GM19372 (cell line): ENCODE measurements around the gene MSH4.
"Not testable (repeated sequence)": the region's sequence is repeated elsewhere in the genome, so short reads cannot be mapped to it uniquely, and the experiment has no call there.

Experiments
- ATAC-seq: cut with Tn5 transposase; IDR thresholded peaks from one replicate; pipeline ENCODE4 v1.9.1; 2021; ENCODE audit warnings: mild to moderate bottlenecking, low read depth, moderate library complexity; ENCODE audit not compliant: unreplicated experiment

MSH4 gene

GRCh38 chr1:75796376-75797272, at the start of gene MSH4:
TSS of gene MSH4 (plus strand) at chr1:75796882. CDS start at chr1:75796986, 104 bp downstream.
- no peak for ATAC-seq

- ATAC-seq: not testable (repeated sequence)
Observed at GRCh38 chr1:75757210-75757609, 39.5 kb upstream of the MSH4 start.

GRCh38 chr1:75758543-75758942, 38.1 kb upstream of the MSH4 start:
- not testable (repeated sequence) for ATAC-seq

DNA sequence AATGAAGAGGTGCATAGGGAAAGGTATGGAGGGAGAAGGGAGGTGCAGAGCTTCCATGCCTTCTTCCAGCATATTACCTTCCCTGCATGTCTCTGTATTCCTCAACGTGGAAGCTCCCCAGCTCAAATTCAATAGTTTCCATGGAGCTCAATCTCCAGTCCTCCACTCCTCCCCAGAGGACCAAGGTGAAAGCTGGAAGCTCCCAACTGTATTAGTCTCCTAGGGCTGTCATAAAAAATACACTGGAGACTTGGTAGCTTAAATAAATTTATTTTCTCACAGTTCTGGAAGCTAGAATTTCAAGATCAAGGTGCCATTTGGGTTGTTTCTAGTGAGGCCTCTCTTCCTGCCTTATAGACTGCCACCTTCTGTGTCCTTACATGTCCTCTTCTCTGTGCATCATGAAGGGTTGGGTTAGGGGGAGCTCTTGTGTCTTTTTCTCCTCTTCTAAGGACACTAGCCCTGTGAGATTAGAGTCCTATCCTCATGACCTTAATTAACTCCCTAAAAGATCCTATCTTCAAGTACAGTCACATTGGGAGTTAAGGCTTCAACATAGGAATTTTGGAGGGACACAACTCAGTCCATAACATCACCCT, 32.5 kb upstream of the MSH4 start:
- no peak for ATAC-seq

DNA sequence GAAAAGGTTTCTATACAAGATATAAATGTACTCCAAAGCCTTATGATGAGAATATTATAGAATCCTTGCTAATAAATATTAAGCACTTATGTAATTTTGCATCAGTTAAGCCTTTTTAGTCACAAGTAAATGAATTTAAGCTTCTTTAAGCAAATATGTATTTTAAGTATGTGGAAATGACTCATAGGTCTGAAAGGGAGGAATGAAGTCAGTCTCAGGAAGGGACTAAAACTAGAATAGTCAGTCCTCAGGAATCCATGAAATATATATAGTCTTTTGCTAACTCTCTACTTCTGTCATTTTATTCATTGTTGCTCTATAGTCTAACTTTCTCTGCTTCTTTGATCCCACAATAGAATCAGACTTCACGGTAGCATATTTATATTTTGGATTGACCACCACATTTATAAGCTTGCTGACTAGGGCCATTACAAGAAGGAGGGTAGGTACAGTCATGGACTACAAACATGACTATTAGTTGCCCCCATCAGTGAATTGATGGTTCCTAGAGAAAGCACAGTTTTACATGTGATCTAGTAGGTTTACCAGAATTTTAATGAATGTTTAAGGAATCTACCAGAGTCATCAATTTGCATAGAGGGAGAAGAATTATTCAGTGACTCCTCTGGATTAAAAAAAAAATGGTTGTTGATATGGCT, 30.9 kb upstream of the MSH4 start:
- ATAC-seq: no peak

DNA sequence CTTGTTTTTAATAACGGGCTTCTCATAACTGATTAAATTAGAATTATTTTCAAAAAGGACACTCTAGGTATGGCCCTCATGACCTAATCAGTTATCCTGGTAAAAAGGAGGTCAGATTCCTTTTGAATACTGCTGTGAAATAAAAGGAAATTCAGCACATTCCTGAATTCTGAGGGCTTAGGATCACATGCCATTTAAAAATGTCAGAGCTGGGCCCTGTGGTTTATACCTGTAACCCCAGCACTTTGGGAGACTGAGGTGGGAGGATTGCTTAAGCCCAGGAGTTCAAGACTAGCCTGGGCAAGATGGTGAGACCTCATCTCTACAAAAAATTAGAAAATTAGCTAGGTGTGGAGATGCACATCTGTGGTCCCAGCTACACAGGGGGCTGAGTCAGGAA, 28.7 kb upstream of the MSH4 start:
- ATAC-seq: no peak

- no peak for ATAC-seq
Observed at GRCh38 chr1:75770761-75771160, 25.9 kb upstream of the MSH4 start.

DNA sequence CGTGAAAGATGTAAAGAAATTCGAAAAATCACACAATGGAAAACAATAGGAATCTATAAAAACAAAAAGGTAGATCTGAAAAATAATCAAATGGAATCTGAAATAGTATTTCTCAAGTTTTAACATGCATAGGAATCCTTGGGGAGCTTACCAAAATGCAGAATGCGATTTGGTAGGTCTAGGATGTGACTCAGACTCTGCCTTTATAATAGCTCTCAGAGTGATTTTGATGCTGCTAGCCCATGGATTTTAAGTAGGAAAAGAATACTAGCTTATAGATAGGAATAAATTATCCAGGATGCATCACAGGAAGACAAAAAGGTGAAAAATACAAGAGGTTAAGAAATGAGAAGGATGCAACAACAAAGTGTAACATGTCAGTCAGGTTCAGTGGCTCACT, 24.7 kb upstream of the MSH4 start:
- ATAC-seq: no peak

DNA sequence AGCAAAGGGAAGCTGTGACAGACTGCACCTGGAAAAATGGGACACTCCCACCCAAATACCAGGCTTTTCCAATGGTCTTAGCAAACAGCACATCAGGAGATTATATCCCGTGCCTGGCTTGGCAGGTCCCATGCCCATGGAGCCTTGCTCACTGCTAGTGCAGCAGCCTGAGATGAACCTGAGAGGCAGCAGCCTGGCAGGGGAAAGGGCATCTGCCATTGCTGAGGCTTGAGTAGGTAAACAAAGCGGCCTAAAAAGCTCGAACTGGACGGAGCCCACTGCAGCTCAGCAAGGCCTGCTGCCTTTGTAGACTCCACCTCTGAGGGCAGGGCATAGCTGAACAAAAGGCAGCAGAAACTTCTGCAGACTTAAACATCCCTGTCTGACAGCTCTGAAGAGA, 18.9 kb upstream of the MSH4 start:
- not testable (repeated sequence) for ATAC-seq

- ATAC-seq: not testable (repeated sequence)
Observed at GRCh38 chr1:75778694-75779093, 18.0 kb upstream of the MSH4 start.

- ATAC-seq: not testable (repeated sequence)
Observed at GRCh38 chr1:75780183-75780582, 16.5 kb upstream of the MSH4 start.

DNA sequence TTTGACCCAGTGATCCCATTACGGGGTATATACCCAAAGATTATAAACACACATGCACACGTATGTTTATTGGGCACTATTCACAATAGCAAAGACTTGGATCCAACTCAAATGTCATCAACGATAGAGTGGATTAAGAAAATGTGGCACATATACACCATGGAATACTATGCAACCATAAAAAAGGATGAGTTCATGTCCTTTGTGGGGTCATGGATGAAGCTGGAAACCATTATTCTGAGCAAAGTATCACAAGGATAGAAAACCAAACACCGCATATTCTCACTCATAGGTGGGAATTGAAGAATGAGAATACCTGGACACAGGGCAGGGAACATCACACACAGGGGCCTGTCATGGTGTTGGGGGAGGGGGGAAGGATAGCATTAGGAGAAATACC, 12.8 kb upstream of the MSH4 start:
- ATAC-seq: not testable (repeated sequence)

DNA sequence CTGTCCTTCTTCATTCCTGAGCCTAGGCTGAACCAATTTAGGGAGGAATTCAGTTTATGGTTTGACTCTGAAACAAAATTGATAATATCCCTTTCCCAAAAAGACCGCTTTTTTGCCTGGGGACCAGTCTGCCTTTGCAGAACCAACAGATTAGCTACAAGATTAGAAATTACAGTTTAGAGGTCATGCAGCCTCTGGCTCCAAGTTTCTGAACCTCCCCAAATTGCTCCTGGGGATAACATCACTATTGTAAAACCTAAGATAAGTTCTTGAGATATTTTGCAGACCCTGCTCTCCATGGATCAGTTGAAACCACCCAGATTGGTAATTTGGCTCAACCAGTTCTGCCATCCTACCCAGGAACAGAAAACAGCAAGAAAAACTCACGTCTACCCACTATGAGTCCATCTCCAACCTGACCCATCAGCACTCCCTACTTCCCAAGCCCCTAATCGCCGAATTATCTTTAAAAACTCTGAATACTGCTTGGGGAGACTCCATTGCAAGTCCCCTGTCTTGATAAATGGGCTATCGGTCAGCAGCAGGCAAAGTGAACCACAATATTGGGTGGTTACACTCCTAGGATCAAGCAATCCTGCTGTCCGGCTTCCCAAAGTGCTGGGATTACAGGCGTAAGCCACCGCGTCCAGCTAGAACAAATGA, 11.2 kb upstream of the MSH4 start:
- ATAC-seq: peak; percentile 9

- ATAC-seq: peak; percentile 60
Observed at GRCh38 chr1:75785983-75786853, 10.5 kb upstream of the MSH4 start, which contains the start of gene RABGGTB. TSS of gene RABGGTB (plus strand) at chr1:75786256. CDS start at chr1:75786272, 16 bp downstream.

- ATAC-seq: no peak
Observed at GRCh38 chr1:75786901-75787493, 9.7 kb upstream of the MSH4 start.

- ATAC-seq: no peak
Observed at GRCh38 chr1:75787524-75787923, 9.2 kb upstream of the MSH4 start.

GRCh38 chr1:75789988-75790387, 6.7 kb upstream of the MSH4 start:
- no peak for ATAC-seq

- ATAC-seq: no peak
Observed at GRCh38 chr1:75791022-75791421, 5.7 kb upstream of the MSH4 start.

DNA sequence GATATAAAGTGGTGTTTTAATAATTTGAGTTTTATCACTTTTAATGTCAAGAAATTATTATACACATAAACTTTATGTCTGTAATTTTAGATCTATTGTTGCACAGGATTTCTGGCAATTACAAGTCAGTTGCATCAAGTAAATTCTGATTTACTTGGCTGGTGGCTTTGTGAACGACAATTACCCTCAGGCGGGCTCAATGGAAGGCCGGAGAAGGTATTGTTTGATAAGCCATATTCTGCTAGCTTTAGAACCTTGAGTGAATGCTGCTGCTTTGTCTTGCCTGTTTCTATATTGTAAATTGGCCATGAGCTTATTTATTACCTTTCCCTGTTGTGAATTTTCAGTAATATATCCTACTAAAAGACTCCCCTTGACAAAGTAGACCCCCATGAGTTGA, 4.6 kb upstream of the MSH4 start:
- no peak for ATAC-seq
